ENCODE results near the gene FZD10. TPM values are rescaled to one million over a fixed set of nuclear protein-coding genes. Genes with fewer than 3 reads are reported as not detected.
A peak's percentile ranks its signal among the peaks of the same experiment; 100 is the strongest.

FZD10 gene
- total and polyA plus RNA-seq, 8 donors, result 0.12 to 3.2 (median 0.72) TPM; not detected in 3

DNA sequence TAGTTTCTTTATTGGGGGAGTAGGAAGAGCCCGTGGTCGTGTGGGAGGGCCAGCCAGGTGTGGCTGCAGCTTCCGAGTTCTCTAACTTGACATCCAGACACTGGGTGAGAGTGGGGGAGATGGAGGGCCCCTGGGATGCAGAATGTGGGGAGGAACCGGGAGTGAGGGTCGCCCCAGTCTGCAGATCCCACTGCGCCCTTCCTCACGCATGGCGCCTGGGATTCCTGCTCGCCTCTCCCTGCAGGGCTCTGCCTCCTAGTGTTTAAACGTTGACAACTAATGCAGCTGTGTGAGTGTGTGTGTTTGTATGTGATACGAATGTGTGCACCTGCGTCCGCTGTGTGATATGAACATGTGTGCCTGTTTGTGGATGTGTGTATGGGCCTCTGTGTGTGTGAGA is 34.6 kb downstream of the FZD10 start:
- peak in 1 of 2 donors; percentile 19 for DNase-seq
- WGBS, 5 donors, result 58 to 67% (median 63%) methylated on average over 13 of the region's 13 CpGs
- Histone ChIP-seq H3K4me1 (no peaks in the 10 kb centered on the region), H3K4me3 (no peak overlapping the region), H3K27me3 (peaks cover 0 to 56% (median 0%) of the 10 kb centered on the region in 3 donors), H3K36me3 (no peaks in the 10 kb centered on the region), H3K9me3 (peaks cover 0 to 17% (median 10%) of the 10 kb centered on the region in 4 donors), H3K27ac (no peak overlapping the region)
- TF ChIP-seq POLR2A (IDR thresholded peaks at IDR 0.05), result no peak
- TF ChIP-seq POLR2AphosphoS5 (IDR thresholded peaks at IDR 0.05), result no peak
- no peak for TF ChIP-seq EP300 (IDR thresholded peaks at IDR 0.05)
- TF ChIP-seq, protein P1, sequence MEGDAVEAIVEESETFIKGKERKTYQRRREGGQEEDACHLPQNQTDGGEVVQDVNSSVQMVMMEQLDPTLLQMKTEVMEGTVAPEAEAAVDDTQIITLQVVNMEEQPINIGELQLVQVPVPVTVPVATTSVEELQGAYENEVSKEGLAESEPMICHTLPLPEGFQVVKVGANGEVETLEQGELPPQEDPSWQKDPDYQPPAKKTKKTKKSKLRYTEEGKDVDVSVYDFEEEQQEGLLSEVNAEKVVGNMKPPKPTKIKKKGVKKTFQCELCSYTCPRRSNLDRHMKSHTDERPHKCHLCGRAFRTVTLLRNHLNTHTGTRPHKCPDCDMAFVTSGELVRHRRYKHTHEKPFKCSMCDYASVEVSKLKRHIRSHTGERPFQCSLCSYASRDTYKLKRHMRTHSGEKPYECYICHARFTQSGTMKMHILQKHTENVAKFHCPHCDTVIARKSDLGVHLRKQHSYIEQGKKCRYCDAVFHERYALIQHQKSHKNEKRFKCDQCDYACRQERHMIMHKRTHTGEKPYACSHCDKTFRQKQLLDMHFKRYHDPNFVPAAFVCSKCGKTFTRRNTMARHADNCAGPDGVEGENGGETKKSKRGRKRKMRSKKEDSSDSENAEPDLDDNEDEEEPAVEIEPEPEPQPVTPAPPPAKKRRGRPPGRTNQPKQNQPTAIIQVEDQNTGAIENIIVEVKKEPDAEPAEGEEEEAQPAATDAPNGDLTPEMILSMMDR (IDR thresholded peaks at IDR 0.05), result no peak
- intact Hi-C loops (cut with DNase I; ENCODE audit: low total_unique reads), result no loop called here

DNA sequence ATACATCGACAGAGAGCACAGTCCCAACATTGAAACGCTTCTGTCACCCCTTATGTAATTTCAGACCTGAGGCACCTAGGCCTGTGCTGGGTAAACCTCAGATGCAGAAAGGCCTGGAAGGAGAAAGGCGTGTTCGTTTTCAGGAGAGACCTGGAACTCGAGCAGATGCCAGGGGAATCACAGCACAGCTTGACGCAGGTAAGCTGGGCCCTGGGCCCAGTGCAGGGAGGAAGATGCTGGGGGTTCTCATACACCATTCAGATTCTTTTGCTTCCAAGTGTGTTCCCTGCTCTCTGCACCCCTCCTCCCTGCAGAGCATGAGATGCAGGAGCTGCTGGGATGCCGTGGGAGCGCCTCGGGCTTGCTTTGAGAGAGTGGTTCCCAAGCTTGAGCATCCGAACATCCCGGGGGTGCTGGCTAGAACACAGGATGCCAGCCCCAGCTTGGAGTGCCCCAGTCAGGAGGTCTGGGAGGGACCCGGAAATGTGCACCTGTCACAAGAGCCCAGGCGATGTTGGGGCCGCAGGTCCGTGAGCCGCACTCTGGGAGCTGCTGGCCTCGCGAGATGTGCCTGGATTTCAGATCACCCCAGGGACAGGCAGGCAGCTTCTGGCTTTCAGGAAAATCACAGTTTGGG is 35.9 kb downstream of the FZD10 start:
- DNase-seq, result peak in 1 of 2 donors; percentile 22
- Histone ChIP-seq H3K4me1 (no peaks in the 10 kb centered on the region), H3K36me3 (no peaks in the 10 kb centered on the region), H3K9me3 (peaks cover 0 to 23% (median 11%) of the 10 kb centered on the region in 4 donors), H3K27ac (no peak overlapping the region), H3K27me3 (peaks cover 0 to 49% (median 0%) of the 10 kb centered on the region in 3 donors), H3K4me3 (no peak overlapping the region)
- intact Hi-C loops (cut with DNase I; ENCODE audit: low total_unique reads), result no loop called here
- TF ChIP-seq EP300 (IDR thresholded peaks at IDR 0.05), result no peak
- no peak for TF ChIP-seq POLR2AphosphoS5 (IDR thresholded peaks at IDR 0.05)
- TF ChIP-seq POLR2A (IDR thresholded peaks at IDR 0.05), result no peak
- TF ChIP-seq, protein P1 (IDR thresholded peaks at IDR 0.05), result no peak
- 79 to 86% (median 83%) methylated on average over 13 to 18 of the region's 18 CpGs for WGBS, 5 donors

DNA sequence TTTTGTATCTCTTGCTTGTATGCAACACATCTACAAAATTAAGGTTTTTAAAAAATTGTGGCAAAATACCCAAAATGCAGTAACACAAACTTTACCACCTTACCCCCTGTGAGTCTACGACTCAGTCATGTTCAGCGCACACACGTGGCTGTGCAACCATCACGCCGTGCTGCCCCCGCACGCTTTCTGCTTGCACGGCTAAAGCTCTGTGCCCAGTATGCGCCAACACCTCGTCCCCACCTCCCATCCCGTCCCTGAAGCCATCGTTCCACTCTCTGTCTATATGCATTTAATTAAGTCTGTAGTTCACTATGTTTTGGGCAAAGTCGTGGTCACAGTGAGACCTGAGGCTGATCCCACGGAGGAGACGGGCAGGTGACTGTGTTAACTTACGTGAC is 36.4 kb downstream of the FZD10 start:
- DNase-seq, result peak in 1 of 2 donors; percentile 17
- H3K36me3 ChIP-seq, result no peaks in the 10 kb centered on the region
- intact Hi-C loops (cut with DNase I; ENCODE audit: low total_unique reads), result no loop called here
- H3K4me3 ChIP-seq, result no peak overlapping the region
- 82 to 93% (median 88%) methylated on average over 16 of the region's 16 CpGs for WGBS, 5 donors
- no peaks in the 10 kb centered on the region for H3K4me1 ChIP-seq
- peaks cover 0 to 23% (median 11%) of the 10 kb centered on the region in 4 donors for H3K9me3 ChIP-seq
- no peak overlapping the region for H3K27ac ChIP-seq
- TF ChIP-seq, protein P1 (IDR thresholded peaks at IDR 0.05), result no peak
- TF ChIP-seq POLR2AphosphoS5 (IDR thresholded peaks at IDR 0.05) (no peak), POLR2A (IDR thresholded peaks at IDR 0.05) (no peak), EP300 (IDR thresholded peaks at IDR 0.05) (no peak)
- H3K27me3 ChIP-seq, result peaks cover 0 to 44% (median 0%) of the 10 kb centered on the region in 3 donors

DNA sequence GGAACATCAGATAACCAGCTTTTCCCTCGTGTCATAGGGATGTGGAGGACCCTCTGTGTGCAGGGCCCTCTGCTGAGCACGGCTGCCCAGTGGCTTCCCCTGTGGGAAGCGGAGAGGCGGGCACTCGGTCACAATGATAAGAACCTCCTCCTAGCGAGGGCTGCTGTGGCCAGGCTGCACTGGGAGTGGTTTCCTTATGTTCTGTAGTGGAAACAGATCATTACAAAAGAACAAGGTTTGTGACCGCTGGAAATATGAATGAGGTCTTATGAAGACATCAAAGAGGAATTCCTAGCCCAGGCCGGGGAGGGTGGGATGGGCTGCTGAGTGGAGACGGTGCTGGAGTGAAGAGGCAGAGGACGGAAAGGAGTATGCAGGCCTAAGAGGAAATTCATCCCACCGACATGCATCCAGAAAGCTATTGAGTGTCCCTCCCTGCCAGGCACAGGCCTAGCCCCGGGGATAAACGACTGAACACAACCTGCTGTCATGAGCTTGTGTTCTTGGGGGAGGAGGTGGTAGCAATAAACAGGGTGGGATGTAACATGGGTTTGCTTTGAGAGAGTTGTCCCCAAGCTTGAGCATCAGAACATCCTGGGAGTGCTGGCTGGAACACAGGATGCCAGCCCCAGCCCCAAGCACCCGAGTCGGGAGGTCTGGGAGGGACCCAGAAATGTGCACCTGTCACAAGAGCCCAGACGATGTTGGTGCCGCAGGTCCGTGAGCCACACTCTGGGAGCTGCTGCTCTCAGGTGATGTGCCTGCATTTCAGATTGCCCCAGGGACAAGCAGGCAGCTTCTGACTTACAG is 37.5 kb downstream of the FZD10 start:
- H3K36me3 ChIP-seq, result no peaks in the 10 kb centered on the region
- TF ChIP-seq POLR2A (IDR thresholded peaks at IDR 0.05) (no peak), EP300 (IDR thresholded peaks at IDR 0.05) (no peak), POLR2AphosphoS5 (IDR thresholded peaks at IDR 0.05) (no peak)
- TF ChIP-seq, protein P1 (IDR thresholded peaks at IDR 0.05), result no peak
- H3K4me1 ChIP-seq, result no peaks in the 10 kb centered on the region
- H3K9me3 ChIP-seq, result peaks cover 0 to 23% (median 13%) of the 10 kb centered on the region in 4 donors
- H3K4me3 ChIP-seq, result no peak overlapping the region
- 53 to 63% (median 56%) methylated on average over 18 of the region's 18 CpGs for WGBS, 5 donors
- peak in 1 of 2 donors; percentile 11 for DNase-seq
- no peak overlapping the region for H3K27ac ChIP-seq
- intact Hi-C loops (cut with DNase I; ENCODE audit: low total_unique reads), result no loop called here
- peaks cover 0 to 32% (median 0%) of the 10 kb centered on the region in 3 donors for H3K27me3 ChIP-seq
